ENCODE results near the gene TDRD7. TPM values are rescaled to one million over a fixed set of nuclear protein-coding genes. Genes with fewer than 3 reads are reported as not detected.

TDRD7 gene
- total and polyA plus RNA-seq, 2 donors from 2014 or later: 7.8 to 15.0 TPM

DNA sequence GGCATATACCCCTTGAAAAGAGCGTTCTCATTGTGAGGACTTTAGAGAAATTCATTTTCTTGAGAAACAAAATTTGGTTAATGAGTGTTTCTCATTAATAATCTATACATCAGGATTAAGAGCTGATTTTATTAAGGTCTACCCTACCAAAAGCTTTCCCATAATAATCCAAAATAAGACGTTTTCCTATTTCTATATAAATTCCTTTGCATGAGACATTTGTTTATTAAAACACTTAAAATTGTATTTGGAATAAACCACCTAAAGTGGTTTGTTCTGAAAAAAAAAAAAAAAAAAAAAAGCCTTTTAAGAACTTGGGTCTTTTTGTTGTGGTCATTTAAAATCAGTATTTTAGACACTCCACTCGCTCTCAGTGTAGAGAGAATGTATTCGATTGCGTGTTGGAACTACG is 88.9 kb downstream of the TDRD7 start:
- H3K9ac ChIP-seq (ENCODE audit: low read length in 3 of 3): no peak overlapping the region
- intact Hi-C loops (cut with DNase I): no loop called here
- no peak overlapping the region for H3K27ac ChIP-seq (ENCODE audit: low read depth in 2 of 2, low read length in 2 of 2)
- DNase-seq: no peak
- FAIRE-seq: no peak
- peak overlapping the region in 2 of 3 donors; percentile 20 to 64 for H3K4me3 ChIP-seq (ENCODE audit: low read length in 3 of 3)
- no peak for TF ChIP-seq CTCF (IDR thresholded peaks at IDR 0.05; ENCODE audit: borderline replicate concordance, extremely low read depth, insufficient read depth)
- no peaks in the 10 kb centered on the region for H3K9me3 ChIP-seq (ENCODE audit: control insufficient read depth in 2 of 3, insufficient read depth in 1 of 3, low read length in 3 of 3)
- peaks cover 0 to 3% (median 0%) of the 10 kb centered on the region in 3 donors for H3K36me3 ChIP-seq (ENCODE audit: control insufficient read depth in 2 of 3, insufficient read depth in 3 of 3, low read length in 3 of 3)
- peaks cover 0 to 4% (median 3%) of the 10 kb centered on the region in 3 donors for H3K4me1 ChIP-seq (ENCODE audit: control insufficient read depth in 2 of 3, insufficient read depth in 2 of 3, low read depth in 1 of 3, low read length in 3 of 3)
- H3K27me3 ChIP-seq (ENCODE audit: control insufficient read depth, insufficient read depth, low read length): peaks cover 43% of the 10 kb centered on the region

DNA sequence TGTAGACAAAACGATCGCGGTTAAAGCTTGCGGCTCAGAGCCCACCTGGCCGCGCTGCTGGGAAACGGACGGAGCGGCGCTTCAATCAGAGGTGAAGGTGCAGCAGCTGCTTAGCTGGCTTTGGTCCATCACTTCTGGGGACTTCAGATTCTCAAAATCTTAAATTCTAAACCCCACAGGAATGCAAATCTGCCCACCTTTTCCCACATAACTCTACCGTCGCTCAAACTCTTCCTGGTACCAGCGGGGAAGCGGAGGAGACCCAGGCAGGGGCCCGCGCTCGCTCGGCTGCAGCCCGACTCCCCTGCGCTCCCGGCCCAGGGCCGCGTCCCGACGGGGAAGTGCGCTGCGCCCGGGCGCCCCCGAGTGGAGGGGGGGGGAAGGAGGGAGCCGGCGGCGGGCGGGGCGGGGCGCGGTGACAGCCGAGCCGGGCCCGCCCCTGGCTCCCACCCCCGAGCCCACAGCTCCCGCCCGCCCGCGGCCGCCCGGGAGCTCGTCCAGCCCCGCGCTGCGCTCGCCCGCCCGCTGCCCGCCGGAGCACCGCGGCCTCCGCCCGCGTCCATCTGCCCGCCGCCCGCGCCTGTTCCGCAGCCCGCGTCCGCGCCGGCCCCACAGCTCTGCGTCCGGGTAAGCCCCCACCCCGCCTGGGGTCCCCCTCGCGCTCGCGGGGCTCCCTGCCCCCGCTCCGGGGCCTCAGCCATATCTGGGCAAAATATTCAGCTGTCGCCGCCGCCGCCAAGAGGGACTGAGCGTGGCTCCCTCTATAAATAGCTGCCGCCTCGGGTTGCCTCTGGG is 89.5 kb downstream of the TDRD7 start, which contains the start of gene TMOD1:
TMOD1 (plus strand) TSS at position 490 of the 795 bp plus-strand sequence. CDS start 22,523 bp downstream, outside the sequence.
- DNase-seq (peak; percentile 41 to 82 (median 63)), FAIRE-seq (no peak)
- intact Hi-C loops (cut with DNase I): no loop called here
- H3K27me3 ChIP-seq (ENCODE audit: control insufficient read depth, insufficient read depth, low read length): peaks cover 43% of the 10 kb centered on the region
- H3K4me3 ChIP-seq (ENCODE audit: low read length in 3 of 3): peak within 1 kb of the TSS in 2 of 3 donors; percentile 47 to 64
- peaks cover 0 to 4% (median 3%) of the 10 kb centered on the region in 3 donors for H3K4me1 ChIP-seq (ENCODE audit: control insufficient read depth in 2 of 3, insufficient read depth in 2 of 3, low read depth in 1 of 3, low read length in 3 of 3)
- H3K9ac ChIP-seq (ENCODE audit: low read length in 3 of 3): peak within 1 kb of the TSS in 1 of 3 donors; percentile 40
- TF ChIP-seq CTCF (IDR thresholded peaks at IDR 0.05; ENCODE audit: borderline replicate concordance, extremely low read depth, insufficient read depth): no peak
- H3K9me3 ChIP-seq (ENCODE audit: control insufficient read depth in 2 of 3, insufficient read depth in 1 of 3, low read length in 3 of 3): no peaks in the 10 kb centered on the region
- H3K27ac ChIP-seq (ENCODE audit: low read depth in 2 of 2, low read length in 2 of 2): no peak within 1 kb of the TSS
- peaks cover 0 to 3% (median 0%) of the 10 kb centered on the region in 3 donors for H3K36me3 ChIP-seq (ENCODE audit: control insufficient read depth in 2 of 3, insufficient read depth in 3 of 3, low read length in 3 of 3)

- DNase-seq (peak in 1 of 5 donors; percentile 78), FAIRE-seq (no peak)
- intact Hi-C loops (cut with DNase I): no loop called here
- Histone ChIP-seq H3K9me3 (ENCODE audit: control insufficient read depth in 2 of 3, insufficient read depth in 1 of 3, low read length in 3 of 3) (no peaks in the 10 kb centered on the region), H3K27me3 (ENCODE audit: control insufficient read depth, insufficient read depth, low read length) (peaks cover 43% of the 10 kb centered on the region), H3K4me1 (ENCODE audit: control insufficient read depth in 2 of 3, insufficient read depth in 2 of 3, low read depth in 1 of 3, low read length in 3 of 3) (peaks cover 0 to 4% (median 3%) of the 10 kb centered on the region in 3 donors), H3K36me3 (ENCODE audit: control insufficient read depth in 2 of 3, insufficient read depth in 3 of 3, low read length in 3 of 3) (peaks cover 0 to 1% (median 0%) of the 10 kb centered on the region in 3 donors), H3K9ac (ENCODE audit: low read length in 3 of 3) (no peak overlapping the region), H3K4me3 (ENCODE audit: low read length in 3 of 3) (peak overlapping the region in 1 of 3 donors; percentile 64), H3K27ac (ENCODE audit: low read depth in 2 of 2, low read length in 2 of 2) (no peak overlapping the region)
- TF ChIP-seq CTCF (IDR thresholded peaks at IDR 0.05; ENCODE audit: borderline replicate concordance, extremely low read depth, insufficient read depth): no peak
These were observed 90.0 kb downstream of the TDRD7 start for GRCh38 chr9:97501972-97502221.
